NCI-H2196 treated with DMSO at 0.1 percent for 48 hours (cell line): Measurements from ENCODE around the gene HSFX4.
"Not testable (repeated sequence)": the region's sequence is repeated elsewhere in the genome, so short reads cannot be mapped to it uniquely, and the experiment has no call there.

ENCODE experiments used
- DNase-seq: peaks from one replicate; lab custom pipeline; 2025; ENCODE audit not compliant: unreplicated experiment; lab: John Stamatoyannopoulos, UW

The HSFX4 gene

DNA sequence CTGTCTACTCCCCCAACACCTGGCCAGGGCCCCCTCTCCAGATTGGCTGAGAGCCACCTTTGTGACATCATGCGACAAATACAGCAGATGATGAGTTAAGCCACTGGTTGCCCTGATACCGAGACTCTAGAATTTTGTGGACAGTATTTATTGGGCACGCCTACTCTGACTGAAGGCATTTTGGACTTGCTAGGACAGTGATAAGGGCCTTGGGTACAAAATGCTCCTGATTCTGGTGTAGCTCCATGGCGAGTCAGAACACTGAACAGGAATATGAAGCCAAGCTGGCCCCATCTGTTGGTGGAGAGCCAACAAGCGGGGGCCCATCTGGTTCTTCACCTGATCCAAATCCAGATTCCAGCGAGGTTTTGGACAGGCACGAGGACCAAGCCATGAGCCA is at the start of gene HSFX4:
TSS of gene HSFX4 (plus strand) at position 174 of the 400 bp plus-strand sequence. CDS start at position 246, 72 bp downstream.
- DNase-seq = not testable (repeated sequence)

DNA sequence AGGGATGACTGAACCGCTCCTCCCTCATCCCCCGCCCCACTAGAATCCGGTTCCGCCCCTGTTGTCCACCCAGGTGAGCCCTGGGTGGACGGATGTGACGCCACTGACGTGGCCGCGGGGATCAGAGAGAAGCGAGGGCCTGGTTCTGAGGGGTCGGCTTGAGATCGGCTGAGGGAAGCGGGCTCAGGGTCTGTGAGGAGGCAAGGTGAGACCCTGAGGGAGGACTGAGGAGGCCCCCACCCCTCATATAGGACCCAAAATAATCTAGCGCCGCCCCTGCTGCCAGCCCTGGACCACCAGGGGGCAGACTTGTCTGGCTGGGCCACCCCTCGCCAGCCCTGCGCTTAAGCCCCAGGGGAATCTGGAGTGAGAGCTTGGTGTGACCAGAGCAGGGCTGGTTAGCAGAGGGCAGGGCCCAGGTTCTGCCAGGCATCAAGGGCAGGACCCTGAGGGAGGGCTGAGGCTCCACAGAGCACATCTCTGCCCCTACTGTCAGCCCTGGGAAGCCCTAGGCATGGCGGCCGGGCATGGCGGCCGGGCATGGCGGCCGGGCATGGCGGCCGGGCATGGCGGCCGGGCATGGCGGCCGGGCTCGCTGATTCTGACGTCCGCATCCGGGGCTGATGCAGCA is 48.2 kb upstream of the HSFX4 start, which contains the start of gene MAGEA8:
TSS of gene MAGEA8 (plus strand) at position 103 of the 631 bp plus-strand sequence. CDS start 3,090 bp downstream, outside the sequence.
- no peak for DNase-seq

- DNase-seq = not testable (repeated sequence)
These were observed 38.5 kb upstream of the HSFX4 start for GRCh38 chrX:149890828-149891227.

DNA sequence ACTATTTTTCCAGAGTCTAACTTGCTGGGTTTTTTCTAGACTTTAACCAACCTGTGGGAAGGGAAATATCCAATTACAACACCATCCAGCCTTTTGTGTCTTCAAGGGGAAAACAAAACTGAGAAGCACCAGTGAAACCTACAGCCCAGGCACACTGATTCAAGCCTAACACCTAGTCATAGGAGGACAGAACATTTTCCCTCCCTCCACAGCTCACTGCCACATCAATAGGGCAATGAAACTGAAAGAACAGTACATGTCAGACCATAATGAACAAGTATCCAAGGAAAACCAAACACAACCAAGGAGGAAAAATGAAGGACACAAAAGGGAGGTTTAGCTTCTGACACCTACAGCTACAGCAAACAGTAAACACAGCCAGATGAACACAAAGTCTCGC is 30.8 kb upstream of the HSFX4 start:
- no peak for DNase-seq

DNA sequence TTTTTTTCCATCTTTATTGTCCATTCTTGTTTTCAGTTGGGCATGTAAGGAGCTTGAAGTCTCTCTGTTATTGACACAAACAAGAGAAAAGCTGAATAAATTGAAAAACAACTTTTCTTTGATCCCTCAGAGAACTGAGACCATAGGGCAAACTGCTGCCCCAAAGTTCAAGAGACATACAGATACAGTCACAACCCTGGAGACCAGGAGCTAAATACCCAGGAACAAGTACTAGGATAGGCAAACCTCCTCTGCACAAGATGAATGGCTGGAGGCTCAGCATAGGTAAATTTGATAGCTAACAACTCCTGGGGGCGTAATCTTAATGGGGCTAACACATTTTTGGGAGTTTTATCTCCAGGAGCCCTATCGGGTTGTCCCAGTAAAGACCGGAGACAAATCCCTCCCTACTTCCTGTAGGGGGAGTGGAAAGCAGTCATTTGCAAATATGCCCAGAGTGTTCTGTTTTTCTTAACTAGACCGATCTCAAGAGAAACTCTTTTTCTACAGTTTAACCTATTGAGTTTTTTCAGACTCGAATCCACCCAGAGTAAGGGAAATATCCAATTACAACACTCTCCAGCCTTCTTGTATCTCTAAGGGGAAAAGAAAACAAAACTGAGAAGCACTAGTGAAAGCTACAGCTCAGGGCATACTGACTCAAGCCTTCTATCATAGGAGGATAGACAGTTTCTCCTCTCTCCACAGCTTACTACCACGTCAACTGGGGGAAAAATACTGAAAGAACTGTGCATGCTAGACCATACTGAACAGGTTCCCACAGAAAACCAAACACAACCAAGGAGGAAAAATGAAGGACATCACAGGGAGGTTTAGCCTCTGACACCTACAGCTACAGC is 25.3 kb upstream of the HSFX4 start:
- DNase-seq = no peak

GRCh38 chrX:149908308-149908707 is 21.1 kb upstream of the HSFX4 start:
- no peak for DNase-seq

GRCh38 chrX:149908727-149909126 is 20.6 kb upstream of the HSFX4 start:
- DNase-seq = no peak

GRCh38 chrX:149909324-149910177 is 19.8 kb upstream of the HSFX4 start:
- no peak for DNase-seq

DNA sequence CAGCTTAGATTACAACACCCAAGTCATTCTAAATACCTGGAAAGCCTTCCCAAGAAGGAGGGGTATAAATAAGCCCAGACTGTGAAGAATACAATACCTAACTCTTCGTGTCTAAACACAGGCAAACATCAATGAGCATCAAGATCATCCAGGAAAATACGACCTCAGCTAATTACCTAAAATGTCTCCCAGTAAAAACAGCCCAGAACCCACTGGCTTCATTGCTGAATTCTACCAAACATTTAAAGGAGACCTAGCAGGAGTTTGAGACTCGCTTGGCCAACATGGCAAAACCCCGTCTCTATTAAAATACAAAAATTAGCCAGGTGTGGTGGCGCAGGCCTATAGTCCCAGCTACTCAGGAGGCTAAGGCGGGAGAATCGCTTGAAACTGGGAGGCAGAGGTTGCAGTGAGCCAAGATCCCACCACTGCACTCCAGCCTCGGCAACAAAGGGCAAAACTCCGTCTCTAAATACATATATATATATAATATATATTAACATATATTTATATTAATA is 19.1 kb upstream of the HSFX4 start:
- no peak for DNase-seq

- no peak for DNase-seq
These were observed 12.5 kb upstream of the HSFX4 start for GRCh38 chrX:149916745-149917392.

- not testable (repeated sequence) for DNase-seq
These were observed 5.5 kb upstream of the HSFX4 start for GRCh38 chrX:149923836-149924235.

- not testable (repeated sequence) for DNase-seq
These were observed 4.9 kb upstream of the HSFX4 start for GRCh38 chrX:149924434-149924833.

- DNase-seq = not testable (repeated sequence)
These were observed 2.0 kb upstream of the HSFX4 start for GRCh38 chrX:149927245-149927963.

- not testable (repeated sequence) for DNase-seq
These were observed 1.5 kb upstream of the HSFX4 start for GRCh38 chrX:149927964-149928258.

GRCh38 chrX:149928635-149929034 is 738 bp upstream of the HSFX4 start:
- DNase-seq = not testable (repeated sequence)

GRCh38 chrX:149931355-149931754 is 2.0 kb downstream of the HSFX4 start:
- DNase-seq = not testable (repeated sequence)

DNA sequence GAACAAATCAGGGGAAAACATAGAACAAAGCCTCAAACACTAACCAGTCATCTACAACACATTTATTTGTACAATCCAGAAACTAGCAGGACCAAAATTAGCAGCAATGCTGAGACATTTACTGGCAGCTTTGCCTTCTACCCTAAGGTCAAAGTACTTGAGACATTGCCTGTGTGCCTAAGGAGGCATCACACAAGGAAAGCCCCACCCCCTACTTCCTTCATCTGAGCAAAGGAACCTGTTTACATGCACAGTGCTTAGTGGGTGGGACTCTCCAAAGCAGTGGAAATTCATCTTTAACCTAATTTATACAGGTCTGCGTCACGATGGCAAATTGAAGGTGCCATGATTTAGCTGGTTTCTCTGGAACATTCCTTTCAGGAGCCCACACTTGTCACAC is 2.8 kb downstream of the HSFX4 start:
- not testable (repeated sequence) for DNase-seq

GRCh38 chrX:149932970-149933369 is 3.6 kb downstream of the HSFX4 start:
- DNase-seq = not testable (repeated sequence)

DNA sequence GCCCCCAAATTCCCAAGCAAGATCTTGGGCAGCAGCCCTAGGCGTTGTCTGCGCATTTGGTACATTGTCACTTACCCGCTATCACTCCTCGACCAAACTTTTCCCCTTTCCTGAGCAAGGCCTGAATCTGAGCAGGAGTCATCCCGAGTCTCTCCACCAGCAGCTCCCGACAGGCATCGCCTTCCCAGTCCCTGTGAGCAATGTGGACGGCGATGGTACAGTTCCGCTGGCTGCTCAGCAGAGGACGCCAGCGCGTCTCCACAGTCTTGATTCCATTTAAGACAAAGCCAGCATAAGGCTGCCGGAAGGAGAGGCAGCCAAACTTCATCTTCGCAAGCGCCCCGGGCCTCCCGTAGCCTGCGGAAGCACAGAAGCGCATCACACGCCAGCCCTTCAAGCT is 4.2 kb downstream of the HSFX4 start:
- DNase-seq = not testable (repeated sequence)

- DNase-seq = not testable (repeated sequence)
These were observed 8.0 kb downstream of the HSFX4 start for GRCh38 chrX:149937328-149937727.
